Heart right ventricle (tissue), 16 donors: Measurements from ENCODE around the gene PRDX3. TPM values are rescaled to one million over a fixed set of nuclear protein-coding genes. Genes with fewer than 3 reads are reported as not detected.

Experiments
- ATAC-seq, 8 donors: fragments of 200-7000 bp; cut with Tn5 transposase; one replicate each; pipeline ENCODE4 v1.9.1; 2020; ENCODE audit warnings: mild to moderate bottlenecking in 8 of 8, moderate library complexity in 8 of 8, moderate number of reproducible peaks in 1 of 8
- DNase-seq, 2 donors: peaks; one replicate each; pipeline ENCODE4 v3.0.0-alpha.2; 2020
- H3K27ac ChIP-seq, 10 donors: fragments of 200-600 bp; sonication (generic) in 2 of 10; one replicate each; pipeline versions ENCODE4 v1.5.0 to v1.8.0; 2020 to 2022; ENCODE audit warnings: mild to moderate bottlenecking in 3 of 10
- H3K27me3 ChIP-seq, 7 donors: fragments of 200-600 bp; one replicate each; pipeline ENCODE4 v1.8.0; 2021 to 2022; ENCODE audit warnings: mild to moderate bottlenecking in 2 of 7
- H3K36me3 ChIP-seq, 9 donors: fragments of 200-600 bp; sonication (generic) in 1 of 9; one replicate each; pipeline versions ENCODE4 v1.5.0 to v1.8.0; 2020 to 2022; ENCODE audit warnings: mild to moderate bottlenecking in 2 of 9
- H3K4me1 ChIP-seq, 9 donors: fragments of 200-600 bp; sonication (generic) in 1 of 9; one replicate each; pipeline versions ENCODE4 v1.5.0 to v1.8.0; 2020 to 2022; ENCODE audit warnings: mild to moderate bottlenecking in 4 of 9
- H3K4me3 ChIP-seq, 10 donors: fragments of 200-600 bp; sonication (generic) in 2 of 10; one replicate each; pipeline versions ENCODE4 v1.5.0 to v1.8.0; 2020 to 2022; ENCODE audit warnings: mild to moderate bottlenecking in 7 of 10, moderate library complexity in 2 of 10
- H3K9me3 ChIP-seq, 11 donors: fragments of 200-600 bp in 10 of 11; sonication (generic) in 2 of 11; one replicate each; pipeline versions ENCODE4 v1.5.0 to v1.8.0; 2013 to 2022; ENCODE audit warnings: mild to moderate bottlenecking in 2 of 11, control low read depth in 1 of 11, moderate library complexity in 1 of 11
- CTCF ChIP-seq, 9 donors: fragments of 200-600 bp; sonication (generic) in 2 of 9; IDR thresholded peaks; one replicate each; pipeline versions ENCODE4 v1.5.0 to v1.8.0; 2021 to 2022; ENCODE audit warnings: antibody characterized with exemption in 9 of 9, mild to moderate bottlenecking in 5 of 9, moderate library complexity in 1 of 9
- WGBS, 2 donors: extraction: QIAGEN DNeasy Blood & Tissue Kit; methylation state at CpG; one replicate each; pipeline ENCODE4 v1.1.7; 2013; ENCODE audit warnings: inconsistent platforms in 1 of 2; 5-methylcytosine and 5-hydroxymethylcytosine counted together
- intact Hi-C, 10 donors: fragments of 100-400 bp; cut with DNase I; formaldehyde crosslinking; loops; one replicate each; pipeline versions ENCODE4 v1.11.1 to v1.14.2; 2022
- polyA plus RNA-seq, 2 donors: library from polyadenylated mRNA; stranded (reverse); fragments of 200-250 nt; gene quantifications; one replicate each; pipeline ENCODE4 v1.2.3, GENCODE V29; 2013
- total RNA-seq, 10 donors: library from RNA; stranded (reverse); fragmentation: NEBNext Ultra II Directional in 3 of 10; extraction: Animal tissue kit (Norgen Biotek cat#: 25700) in 3 of 10; gene quantifications; one replicate each; pipeline versions ENCODE4 v1.2.1 to v1.2.4, GENCODE V29; 2021 to 2023
- donor health status: Arrhythmogenic right ventricular cardiomyopathy.
- donor health status: ischemic (EF 13 %, LVEDD 7.1; RV severe dilation, severe dysfunction).
- donor health status: healthy with polysubstance abuse.
- donor health status: DM: no; HTN: yes; CAD: no.
- donor health status: DM: no; HTN: no; CAD: no.
- donor health status: ischemic (EF 25% LVEDD 6.9; RV normal size, moderate dysfunction).
- donor health status: ischemic (EF 25% LVEDD 5.7; RV mildly dilated, moderate dysfunction).
- donor health status: healthy.
- donor health status: DM: yes; HTN: yes; CAD: no.
- donor health status: Ischemic cardiomyopathy.
- donor health status: ischemic (EF 35%, LVEDD 5.7; RV mildly dilated, moderate dysfunction).
- donor health status: nonischemic (EF 11% LVEDD 7.7; RV severe dilation, severe dysfunction).
- donor health status: DM: yes; HTN: yes; CAD: no.
- donor health status: PGD.
- donor health status: ischemic (EF 29% LVEDD 5.4; RV normal size, mild dysfunction).
- donor health status: nonischemic (EF 23%, LVEDD 6.1; RV moderate dilation, normal function).

Gene PRDX3
- total and polyA plus RNA-seq, 12 donors, result 75.4 to 323 (median 279) TPM

- intact Hi-C loops, result loop anchor here in 2 of 10 donors (10.0 kb wide), 2 partner anchors 45 to 75 kb away; no protein-coding TSS in a partner anchor
- peaks cover 0 to 8% (median 0%) of the 10 kb centered on the region in 9 donors for H3K36me3 ChIP-seq
- no peaks in the 10 kb centered on the region for H3K27me3 ChIP-seq
- no peaks in the 10 kb centered on the region for H3K9me3 ChIP-seq
- ATAC-seq, result no peak
- H3K4me1 ChIP-seq, result peaks cover 18 to 100% (median 78%) of the 10 kb centered on the region in 9 donors
- H3K27ac ChIP-seq, result peak overlapping the region in 8 of 10 donors; percentile 39 to 85 (median 65)
- H3K4me3 ChIP-seq, result no peak overlapping the region
- no peak for DNase-seq
- 77 to 80% methylated on average over 5 of the region's 5 CpGs for WGBS, 2 donors
- TF ChIP-seq CTCF (IDR thresholded peaks at IDR 0.05), result no peak
Observed at GRCh38 chr10:119219871-119220270, 41.3 kb upstream of the PRDX3 start.

GRCh38 chr10:119217991-119218490 lies 39.4 kb upstream of the PRDX3 start:
- no peak for TF ChIP-seq CTCF (IDR thresholded peaks at IDR 0.05)
- peak overlapping the region in 3 of 10 donors; percentile 16 to 40 (median 26) for H3K27ac ChIP-seq
- WGBS, 2 donors, result 66 to 70% methylated on average over 4 of the region's 4 CpGs
- peaks cover 16 to 100% (median 75%) of the 10 kb centered on the region in 9 donors for H3K4me1 ChIP-seq
- DNase-seq (no peak), ATAC-seq (peak in 7 of 8 donors; percentile 10 to 81 (median 28))
- intact Hi-C loops, result loop anchor here in 2 of 10 donors (10.0 kb wide), 2 partner anchors 47 to 77 kb away; no protein-coding TSS in a partner anchor
- H3K36me3 ChIP-seq, result peaks cover 0 to 11% (median 0%) of the 10 kb centered on the region in 9 donors
- H3K4me3 ChIP-seq, result no peak overlapping the region
- H3K27me3 ChIP-seq, result no peaks in the 10 kb centered on the region
- no peaks in the 10 kb centered on the region for H3K9me3 ChIP-seq

GRCh38 chr10:119217401-119217800 lies 38.8 kb upstream of the PRDX3 start:
- H3K27ac ChIP-seq, result peak overlapping the region in 3 of 10 donors; percentile 1 to 40 (median 15)
- peaks cover 0 to 17% (median 0%) of the 10 kb centered on the region in 9 donors for H3K36me3 ChIP-seq
- no peak for DNase-seq
- H3K4me1 ChIP-seq, result peaks cover 13 to 100% (median 75%) of the 10 kb centered on the region in 9 donors
- ATAC-seq, result peak in 1 of 8 donors; percentile 19
- H3K4me3 ChIP-seq, result no peak overlapping the region
- no peak for TF ChIP-seq CTCF (IDR thresholded peaks at IDR 0.05)
- H3K9me3 ChIP-seq, result no peaks in the 10 kb centered on the region
- intact Hi-C loops, result loop anchor here in 2 of 10 donors (10.0 kb wide), 2 partner anchors 47 to 77 kb away; no protein-coding TSS in a partner anchor
- no peaks in the 10 kb centered on the region for H3K27me3 ChIP-seq
- WGBS, 2 donors, result 83 to 84% methylated on average over 9 of the region's 9 CpGs

- DNase-seq (no peak), ATAC-seq (no peak)
- intact Hi-C loops, result loop anchor here in 2 of 10 donors (10.0 kb wide), 2 partner anchors 49 to 79 kb away; no protein-coding TSS in a partner anchor
- Histone ChIP-seq H3K4me3 (no peak overlapping the region), H3K36me3 (peaks cover 0 to 21% (median 0%) of the 10 kb centered on the region in 9 donors), H3K9me3 (no peaks in the 10 kb centered on the region), H3K4me1 (peaks cover 7 to 100% (median 75%) of the 10 kb centered on the region in 9 donors), H3K27me3 (no peaks in the 10 kb centered on the region), H3K27ac (peak overlapping the region in 1 of 10 donors; percentile 1)
- WGBS, 2 donors, result 77 to 83% methylated on average over 5 of the region's 5 CpGs
- no peak for TF ChIP-seq CTCF (IDR thresholded peaks at IDR 0.05)
Observed at GRCh38 chr10:119216127-119216526, 37.5 kb upstream of the PRDX3 start.
